Parathyroid adenoma (tissue), 2 donors: ENCODE data around the gene KRTAP2-4.
"Not testable (repeated sequence)": the region's sequence is repeated elsewhere in the genome, so short reads cannot be mapped to it uniquely, and the experiment has no call there.

Source experiments
- H2AFZ ChIP-seq: fragments of 300-600 bp; sonication (generic); one replicate; pipeline ENCODE4 v1.7.0; 2017; ENCODE audit warnings: antibody characterized with exemption, mild to moderate bottlenecking
- H3K27ac ChIP-seq: fragments of 300-600 bp; sonication (generic); one replicate; pipeline ENCODE4 v1.7.0; 2017
- H3K27me3 ChIP-seq: fragments of 300-600 bp; sonication (generic); one replicate; pipeline ENCODE4 v1.7.0; 2017; ENCODE audit warnings: low read length; ENCODE audit not compliant: control insufficient read depth, insufficient read depth
- H3K36me3 ChIP-seq: fragments of 300-600 bp; sonication (generic); one replicate; pipeline ENCODE4 v1.7.0; 2017; ENCODE audit warnings: low read length; ENCODE audit not compliant: control insufficient read depth, insufficient read depth
- H3K4me1 ChIP-seq: fragments of 300-600 bp; sonication (generic); one replicate; pipeline ENCODE4 v1.7.0; 2017; ENCODE audit warnings: control low read depth
- H3K4me2 ChIP-seq: fragments of 300-600 bp; sonication (generic); one replicate; pipeline ENCODE4 v1.7.0; 2017; ENCODE audit warnings: low read length
- H3K4me3 ChIP-seq: fragments of 300-600 bp; sonication (generic); one replicate; pipeline ENCODE4 v1.7.0; 2017; ENCODE audit warnings: low read depth, low read length
- H3K79me2 ChIP-seq: fragments of 300-600 bp; sonication (generic); one replicate; pipeline ENCODE4 v1.7.0; 2017; ENCODE audit warnings: control low read depth
- H3K9ac ChIP-seq: fragments of 300-600 bp; sonication (generic); one replicate; pipeline ENCODE4 v1.7.0; 2017; ENCODE audit warnings: mild to moderate bottlenecking
- H3K9me3 ChIP-seq: fragments of 300-600 bp; sonication (generic); one replicate; pipeline ENCODE4 v1.7.0; 2017; ENCODE audit warnings: low read length; ENCODE audit not compliant: control insufficient read depth
- TF ChIP-seq, protein P1 (sequence below): fragments of 300-600 bp; sonication (generic); IDR thresholded peaks from one replicate; pipeline ENCODE4 v1.7.0; 2017; ENCODE audit warnings: antibody characterized with exemption, mild to moderate bottlenecking
- donor health status: primary hyperparathyroidism.

Gene KRTAP2-4, protein sequence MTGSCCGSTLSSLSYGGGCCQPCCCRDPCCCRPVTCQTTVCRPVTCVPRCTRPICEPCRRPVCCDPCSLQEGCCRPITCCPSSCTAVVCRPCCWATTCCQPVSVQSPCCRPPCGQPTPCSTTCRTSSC

DNA sequence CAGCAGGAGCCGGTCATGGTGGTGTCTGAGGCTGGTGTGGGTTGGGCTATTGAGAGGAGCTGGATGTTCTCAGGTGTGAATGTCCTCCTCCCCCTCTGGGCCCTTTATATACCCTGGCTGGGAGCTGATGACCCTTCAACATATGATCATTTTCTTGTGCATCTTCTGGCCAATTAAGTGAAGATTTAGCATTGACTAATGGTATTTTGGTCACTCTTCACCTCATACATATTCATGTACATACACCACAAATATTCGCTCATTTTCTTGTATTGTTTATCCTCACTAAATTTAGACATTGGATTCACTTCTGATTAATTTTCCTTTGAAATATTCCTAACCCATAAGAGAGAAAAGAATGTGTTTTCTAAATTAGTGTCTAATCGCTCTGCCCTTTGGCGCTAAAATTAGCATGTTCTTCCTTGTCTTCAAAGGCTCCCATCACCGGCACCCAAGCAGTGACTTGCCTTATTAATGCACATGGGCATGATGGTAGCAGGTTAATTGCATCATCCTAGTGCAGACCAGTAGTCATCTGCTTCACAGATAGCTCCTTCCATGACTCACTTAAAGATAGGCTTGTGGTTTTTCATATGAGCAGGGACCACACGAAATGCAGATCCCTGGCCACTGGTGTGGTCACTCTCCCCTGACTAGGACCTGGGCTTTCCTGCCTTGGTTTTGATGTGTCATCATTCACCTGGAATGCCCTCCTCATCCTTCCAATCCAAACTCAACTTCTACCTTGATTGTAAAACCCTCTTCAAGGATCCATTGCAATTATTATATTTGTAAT is at the start of gene KRTAP2-4:
Gene KRTAP2-4 (minus strand): TSS at position 51 of the 796 bp plus-strand sequence. CDS start 34 bp downstream, at position 17.
- TF ChIP-seq, protein P1, sequence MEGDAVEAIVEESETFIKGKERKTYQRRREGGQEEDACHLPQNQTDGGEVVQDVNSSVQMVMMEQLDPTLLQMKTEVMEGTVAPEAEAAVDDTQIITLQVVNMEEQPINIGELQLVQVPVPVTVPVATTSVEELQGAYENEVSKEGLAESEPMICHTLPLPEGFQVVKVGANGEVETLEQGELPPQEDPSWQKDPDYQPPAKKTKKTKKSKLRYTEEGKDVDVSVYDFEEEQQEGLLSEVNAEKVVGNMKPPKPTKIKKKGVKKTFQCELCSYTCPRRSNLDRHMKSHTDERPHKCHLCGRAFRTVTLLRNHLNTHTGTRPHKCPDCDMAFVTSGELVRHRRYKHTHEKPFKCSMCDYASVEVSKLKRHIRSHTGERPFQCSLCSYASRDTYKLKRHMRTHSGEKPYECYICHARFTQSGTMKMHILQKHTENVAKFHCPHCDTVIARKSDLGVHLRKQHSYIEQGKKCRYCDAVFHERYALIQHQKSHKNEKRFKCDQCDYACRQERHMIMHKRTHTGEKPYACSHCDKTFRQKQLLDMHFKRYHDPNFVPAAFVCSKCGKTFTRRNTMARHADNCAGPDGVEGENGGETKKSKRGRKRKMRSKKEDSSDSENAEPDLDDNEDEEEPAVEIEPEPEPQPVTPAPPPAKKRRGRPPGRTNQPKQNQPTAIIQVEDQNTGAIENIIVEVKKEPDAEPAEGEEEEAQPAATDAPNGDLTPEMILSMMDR, result no peak
- Histone ChIP-seq H3K9me3 (no peaks in the 10 kb centered on the region), H3K4me1 (no peaks in the 10 kb centered on the region), H3K79me2 (no peaks in the 10 kb centered on the region), H3K27ac (no peak within 1 kb of the TSS), H3K36me3 (no peaks in the 10 kb centered on the region), H3K27me3 (no peaks in the 10 kb centered on the region), H3K4me2 (no peak within 1 kb of the TSS), H3K4me3 (no peak within 1 kb of the TSS), H3K9ac (no peak within 1 kb of the TSS), H2AFZ (no peak within 1 kb of the TSS)

DNA sequence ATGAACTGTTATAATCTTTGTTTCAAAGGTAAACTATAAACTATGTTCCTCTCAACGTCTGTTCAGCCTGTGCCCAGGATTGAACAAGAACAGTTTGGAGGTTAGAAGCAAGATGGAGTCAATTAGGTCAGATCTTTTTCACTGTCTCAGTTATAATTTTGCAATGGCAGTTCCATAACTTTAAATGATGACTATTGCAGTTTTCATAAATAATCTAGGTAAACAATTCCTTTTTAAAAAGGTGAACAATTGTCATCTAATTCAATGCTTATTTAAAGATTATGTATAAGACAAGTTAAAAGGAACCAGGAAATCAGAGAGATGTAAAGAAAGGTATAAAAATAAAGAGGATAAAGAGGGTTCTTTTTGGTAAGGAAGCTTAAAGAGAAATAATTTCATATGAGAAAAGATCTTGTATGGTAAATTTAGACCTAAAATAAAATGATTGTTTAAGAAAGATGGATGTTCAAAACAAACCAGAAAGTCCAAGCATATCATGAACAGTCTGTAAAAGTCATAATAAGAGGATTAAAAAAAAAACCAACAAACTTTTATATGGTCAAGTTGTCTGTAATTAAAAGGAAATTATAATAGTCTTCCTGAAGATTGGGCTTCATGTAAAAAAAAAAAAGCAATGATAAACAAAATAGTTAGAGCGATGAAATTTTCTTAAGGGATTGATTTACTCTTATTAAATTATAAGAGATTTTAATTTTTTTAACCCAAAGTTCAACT is 45.6 kb upstream of the KRTAP2-4 start:
- no peak overlapping the region for H2AFZ ChIP-seq
- no peaks in the 10 kb centered on the region for H3K4me1 ChIP-seq
- H3K9me3 ChIP-seq, result no peaks in the 10 kb centered on the region
- H3K9ac ChIP-seq, result no peak overlapping the region
- no peaks in the 10 kb centered on the region for H3K27me3 ChIP-seq
- H3K27ac ChIP-seq, result no peak overlapping the region
- no peak overlapping the region for H3K4me3 ChIP-seq
- no peak overlapping the region for H3K4me2 ChIP-seq
- H3K36me3 ChIP-seq, result no peaks in the 10 kb centered on the region
- no peaks in the 10 kb centered on the region for H3K79me2 ChIP-seq
- TF ChIP-seq, protein P1, result no peak

DNA sequence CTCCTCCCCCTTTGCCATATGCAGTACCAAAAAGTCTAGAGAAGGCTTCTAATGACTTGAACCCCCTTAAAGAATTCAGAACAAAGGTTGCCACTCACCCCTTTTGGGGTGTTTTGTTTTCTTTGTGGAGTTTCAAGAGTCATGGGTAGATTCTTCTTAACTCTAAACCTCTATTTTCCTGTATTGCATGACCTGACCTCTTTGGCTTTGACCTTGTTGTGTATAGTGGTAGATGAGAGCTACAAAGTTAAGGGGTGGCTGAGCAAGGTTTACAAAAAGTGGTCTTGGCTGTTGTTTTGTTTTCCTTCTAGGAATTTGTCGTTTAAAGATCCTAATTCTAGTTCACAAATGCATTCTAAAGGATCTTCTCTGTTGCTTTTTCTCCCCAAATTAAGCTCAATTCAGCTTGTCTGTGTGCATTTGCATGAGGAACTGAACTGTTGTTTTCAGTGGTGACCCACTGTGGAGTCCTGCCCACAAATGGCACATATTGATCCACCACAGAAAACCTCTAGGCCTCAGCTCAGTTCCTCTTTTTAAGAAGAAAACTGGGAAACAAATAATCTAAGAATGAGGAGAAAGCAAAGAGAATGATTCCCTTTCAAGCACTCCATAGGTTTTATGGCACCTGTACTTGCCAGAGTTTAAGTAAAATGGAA is 43.2 kb upstream of the KRTAP2-4 start:
- H3K9me3 ChIP-seq, H3K27me3 ChIP-seq, H3K4me1 ChIP-seq, H3K9ac ChIP-seq, H3K4me3 ChIP-seq, H3K4me2 ChIP-seq, H3K27ac ChIP-seq, H3K36me3 ChIP-seq, H3K79me2 ChIP-seq, H2AFZ ChIP-seq: not testable (repeated sequence)

DNA sequence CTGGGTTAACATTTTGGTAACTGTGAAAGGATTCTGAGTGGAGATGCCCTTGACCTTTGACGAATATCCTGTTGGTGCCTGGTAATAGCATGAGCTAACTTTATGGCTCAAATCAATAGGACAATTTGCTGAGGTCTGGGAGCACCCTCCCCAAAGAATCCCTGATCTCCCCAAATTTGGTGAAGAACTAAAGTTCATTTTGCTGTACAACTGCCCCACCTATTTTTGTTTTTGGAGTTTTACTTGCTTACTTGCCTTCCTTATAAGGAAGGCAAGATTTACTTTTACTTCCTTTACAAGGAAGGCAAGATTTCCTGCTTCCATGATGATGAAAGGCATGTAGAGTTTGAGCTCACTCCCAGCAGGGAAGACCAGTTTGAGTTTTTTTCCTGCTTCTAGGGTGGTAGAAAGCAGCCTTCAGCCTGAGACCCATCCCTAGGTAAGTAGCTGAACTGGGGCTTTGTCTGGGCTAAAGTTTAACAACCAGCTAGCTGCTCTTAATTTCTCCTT is 42.3 kb upstream of the KRTAP2-4 start:
- Histone ChIP-seq H3K4me3 (no peak overlapping the region), H3K27ac (no peak overlapping the region), H3K9ac (no peak overlapping the region), H3K4me1 (no peaks in the 10 kb centered on the region), H3K9me3 (no peaks in the 10 kb centered on the region), H3K36me3 (no peaks in the 10 kb centered on the region), H2AFZ (no peak overlapping the region), H3K79me2 (no peaks in the 10 kb centered on the region), H3K27me3 (no peaks in the 10 kb centered on the region), H3K4me2 (no peak overlapping the region)
- TF ChIP-seq, protein P1, result no peak

DNA sequence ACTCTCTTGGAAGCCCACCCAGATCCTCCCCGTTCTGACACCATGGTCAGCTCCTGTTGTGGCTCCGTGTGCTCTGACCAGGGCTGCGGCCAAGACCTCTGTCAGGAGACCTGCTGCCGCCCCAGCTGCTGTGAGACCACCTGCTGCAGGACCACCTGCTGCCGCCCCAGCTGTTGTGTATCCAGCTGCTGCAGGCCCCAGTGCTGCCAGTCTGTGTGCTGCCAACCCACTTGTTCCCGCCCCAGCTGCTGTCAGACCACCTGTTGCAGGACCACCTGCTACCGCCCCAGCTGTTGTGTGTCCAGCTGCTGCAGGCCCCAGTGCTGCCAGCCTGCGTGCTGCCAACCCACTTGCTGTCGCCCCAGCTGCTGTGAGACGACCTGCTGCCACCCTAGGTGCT is 39.7 kb upstream of the KRTAP2-4 start, which contains the start of gene KRTAP4-9:
Gene KRTAP4-9 (plus strand): TSS at position 43 of the 400 bp plus-strand sequence. CDS start 0 bp downstream, at position 43.
- not testable (repeated sequence) for H3K4me3 ChIP-seq, H2AFZ ChIP-seq, H3K27me3 ChIP-seq, H3K79me2 ChIP-seq, H3K4me1 ChIP-seq, H3K4me2 ChIP-seq, H3K9ac ChIP-seq, H3K36me3 ChIP-seq, H3K27ac ChIP-seq, H3K9me3 ChIP-seq

DNA sequence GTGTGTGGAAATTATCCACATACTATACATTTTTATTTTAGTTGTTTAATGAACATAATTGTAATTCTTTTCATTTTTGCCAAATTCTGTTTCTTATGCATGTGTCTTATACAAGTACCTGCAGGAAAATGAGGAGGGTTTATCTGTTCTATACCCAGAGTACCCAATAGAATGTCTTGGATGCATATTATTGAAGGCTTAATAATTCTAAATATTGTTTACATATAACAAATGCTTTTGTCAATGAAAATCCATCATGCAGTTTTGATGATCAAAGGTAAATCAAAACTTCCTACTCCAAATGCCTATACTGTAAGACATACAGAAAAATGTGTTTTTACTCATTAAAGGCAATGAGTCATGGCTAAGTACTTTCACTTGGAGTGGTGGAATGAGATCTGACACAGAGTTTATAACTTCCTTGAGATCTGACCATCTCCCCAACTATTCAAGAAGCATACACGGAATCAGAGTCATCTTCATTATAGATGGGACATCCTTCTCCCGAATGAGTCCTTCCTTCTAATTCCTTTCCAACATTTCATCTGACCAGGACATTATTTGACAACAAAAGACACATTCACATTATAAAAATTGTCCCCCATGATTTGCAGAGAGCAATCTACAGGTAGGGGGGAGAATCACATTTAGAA is 38.8 kb upstream of the KRTAP2-4 start:
- H3K4me1 ChIP-seq, H2AFZ ChIP-seq, H3K79me2 ChIP-seq, H3K9me3 ChIP-seq, H3K4me3 ChIP-seq, H3K4me2 ChIP-seq, H3K27ac ChIP-seq, H3K36me3 ChIP-seq, H3K27me3 ChIP-seq, H3K9ac ChIP-seq: not testable (repeated sequence)
